ENCODE data around the gene BTNL3.

GRCh38 chr5:181054871-181055459 lies 66.3 kb downstream of the BTNL3 start:
- TF ChIP-seq CTCF (IDR thresholded peaks at IDR 0.05) = no peak
- no peak for TF ChIP-seq POLR2A (IDR thresholded peaks at IDR 0.05)
